ENCODE results near the gene MKLN1. TPM values are rescaled to one million over a fixed set of nuclear protein-coding genes. Genes with fewer than 3 reads are reported as not detected.

Gene MKLN1
- total RNA-seq, 1 experiment from 2014 or later: 48.5 TPM

GRCh38 chr7:131325179-131325840 lies 2.4 kb upstream of the MKLN1 start:
- Histone ChIP-seq H3K4me3 (replicated peaks in 1 of 2; ENCODE audit: low read depth in 1 of 2, low read length in 2 of 2) (no peak overlapping the region), H3K4me1 (ENCODE audit: control insufficient read depth in 1 of 2, insufficient read depth in 2 of 2, low read length in 2 of 2) (peaks cover 13 to 34% of the 10 kb centered on the region in 2 experiments; a peak in 3 of 4 replicates), H3K27ac (ENCODE audit: low read depth, low read length) (no peak overlapping the region), H4K20me1 (ENCODE audit: insufficient read depth) (no peaks in the 10 kb centered on the region), H3K79me2 (ENCODE audit: insufficient read depth, low read length) (peaks cover 26% of the 10 kb centered on the region), H3K4me2 (ENCODE audit: low read length) (peak overlapping the region; percentile 10; the same call in 1 of the 2 replicates), H3K9ac (ENCODE audit: low read length) (no peak overlapping the region), H3K9me2 (ENCODE audit: insufficient read depth) (no peaks in the 10 kb centered on the region), H3K36me3 (ENCODE audit: control insufficient read depth in 1 of 2, insufficient read depth in 2 of 2, low read length in 2 of 2) (no peaks in the 10 kb centered on the region), H2AFZ (ENCODE audit: low read depth, low read length, poor library complexity, severe bottlenecking) (no peak overlapping the region), H3K9me3 (ENCODE audit: control insufficient read depth in 1 of 2, insufficient read depth in 1 of 2, low read depth in 1 of 2, low read length in 2 of 2) (no peaks in the 10 kb centered on the region), H3K27me3 (ENCODE audit: insufficient read depth, low read length) (no peaks in the 10 kb centered on the region)
- ATAC-seq: no peak
- no TSS peak for BruUV-seq (replicated peaks)
- TF ChIP-seq ZNF274 (IDR thresholded peaks at IDR 0.05; ENCODE audit: low read depth, low read length) (no peak), EZH2phosphoT487 (IDR thresholded peaks at IDR 0.05; ENCODE audit: borderline replicate concordance) (no peak), SP1 (IDR thresholded peaks at IDR 0.05; ENCODE audit: low read depth) (no peak), ELF1 (IDR thresholded peaks at IDR 0.05; ENCODE audit: borderline replicate concordance, low read depth) (no peak), SIN3A (IDR thresholded peaks at IDR 0.05; ENCODE audit: low read depth) (no peak), POLR2A (IDR thresholded peaks at IDR 0.05; ENCODE audit: borderline replicate concordance, extremely low read depth, insufficient read depth, insufficient read length) (no peak), CBX3 (IDR thresholded peaks at IDR 0.05; ENCODE audit: low read depth) (no peak), JUND (IDR thresholded peaks at IDR 0.05) (no peak)
- POLR2A ChIA-PET: no interaction called here
- intact Hi-C loops (cut with micrococcal nuclease): no loop called here
- RAD21 ChIA-PET (ENCODE audit: low non-redundant PET in 1 of 2, low total read pairs in 2 of 2, uncharacterized antibody in 2 of 2, unreplicated experiment in 2 of 2): no interaction called here
- CTCF ChIA-PET: no interaction called here
- DNase-seq (ENCODE audit: low read depth, low spot score): no peak

- peak overlapping the region; percentile 86 for H3K4me2 ChIP-seq (ENCODE audit: low read length)
- peak overlapping the region; percentile 90 to 97 for H3K4me3 ChIP-seq (replicated peaks in 1 of 2; ENCODE audit: low read depth in 1 of 2, low read length in 2 of 2)
- peaks cover 39% of the 10 kb centered on the region for H3K79me2 ChIP-seq (ENCODE audit: insufficient read depth, low read length)
- no peaks in the 10 kb centered on the region for H3K36me3 ChIP-seq (ENCODE audit: control insufficient read depth in 1 of 2, insufficient read depth in 2 of 2, low read length in 2 of 2)
- H3K9ac ChIP-seq (ENCODE audit: low read length): peak overlapping the region; percentile 98
- ATAC-seq: no peak
- no peaks in the 10 kb centered on the region for H3K27me3 ChIP-seq (ENCODE audit: insufficient read depth, low read length)
- no peaks in the 10 kb centered on the region for H4K20me1 ChIP-seq (ENCODE audit: insufficient read depth)
- intact Hi-C loops (cut with micrococcal nuclease): no loop called here
- POLR2A ChIA-PET: interaction anchor here (0.7 kb wide), 1 partner anchor 217 kb away, joined by 4 read pairs; no protein-coding TSS in a partner anchor
- DNase-seq (ENCODE audit: low read depth, low spot score): no peak
- H3K9me3 ChIP-seq (ENCODE audit: control insufficient read depth in 1 of 2, insufficient read depth in 1 of 2, low read depth in 1 of 2, low read length in 2 of 2): no peaks in the 10 kb centered on the region
- peak overlapping the region; percentile 66 for H2AFZ ChIP-seq (ENCODE audit: low read depth, low read length, poor library complexity, severe bottlenecking)
- no TSS peak for BruUV-seq (replicated peaks)
- peaks cover 13 to 37% of the 10 kb centered on the region in 2 experiments; a peak in 3 of 4 replicates for H3K4me1 ChIP-seq (ENCODE audit: control insufficient read depth in 1 of 2, insufficient read depth in 2 of 2, low read length in 2 of 2)
- H3K9me2 ChIP-seq (ENCODE audit: insufficient read depth): no peaks in the 10 kb centered on the region
- peak overlapping the region; percentile 86; the same call in 1 of the 2 replicates for H3K27ac ChIP-seq (ENCODE audit: low read depth, low read length)
- TF ChIP-seq ZNF274 (IDR thresholded peaks at IDR 0.05; ENCODE audit: low read depth, low read length) (no peak), SP1 (IDR thresholded peaks at IDR 0.05; ENCODE audit: low read depth) (0 out of 2 replicates have a peak, but pooled peaks have one; percentile 34)
- RAD21 ChIA-PET (ENCODE audit: low non-redundant PET in 1 of 2, low total read pairs in 2 of 2, uncharacterized antibody in 2 of 2, unreplicated experiment in 2 of 2): no interaction called here
- CTCF ChIA-PET: interaction anchor here (0.6 kb wide), 1 partner anchor 240 kb away, joined by 3 read pairs; no protein-coding TSS in a partner anchor
Measured at GRCh38 chr7:131326576-131326975, 1.1 kb upstream of the MKLN1 start.

Measured in HCT116 (cell line).